SK-N-MC (cell line): ENCODE results near the gene RAB3GAP1.

Source experiments
- DNase-seq: peaks from one replicate; pipeline ENCODE4 v3.0.0-alpha.2; 2011; ENCODE audit warnings: low read depth, low spot score
- H3K27ac ChIP-seq: fragments of 200-600 bp; sonication (generic); 2 replicates; pipeline ENCODE4 v1.5.1; 2016; ENCODE audit warnings: mixed run types
- H3K36me3 ChIP-seq: fragments of 200-600 bp; sonication (generic); 2 replicates; pipeline ENCODE4 v1.6.1; 2017; ENCODE audit warnings: antibody characterized with exemption, low read length, mixed read lengths; ENCODE audit not compliant: insufficient read depth
- H3K4me3 ChIP-seq: fragments of 200-600 bp; sonication (generic); 2 replicates; pipeline ENCODE4 v1.5.1; 2016
- H3K9ac ChIP-seq: fragments of 200-600 bp; sonication (generic); 2 replicates; pipeline ENCODE4 v1.8.0; 2017; ENCODE audit warnings: mixed run types, mixed read lengths; ENCODE audit not compliant: insufficient read length
- H3K9me3 ChIP-seq: fragments of 200-600 bp; sonication (generic); 2 replicates; pipeline ENCODE4 v1.6.1; 2017; ENCODE audit warnings: low read depth, mild to moderate bottlenecking, antibody characterized with exemption, low read length, moderate library complexity, mixed read lengths
- EZH2 ChIP-seq: fragments of 200-600 bp; sonication (generic); IDR thresholded peaks from one replicate; pipeline ENCODE4 v1.6.1; 2017; ENCODE audit warnings: antibody characterized with exemption
- FOXP2 ChIP-seq: optimal IDR thresholded peaks from 2 replicates; pipeline ENCODE3; 2011; ENCODE audit warnings: mild to moderate bottlenecking, moderate library complexity; ENCODE audit not compliant: insufficient read depth; ENCODE audit errors: extremely low read length, control extremely low read depth
- POLR2AphosphoS5 ChIP-seq: IDR thresholded peaks from 2 replicates; pipeline ENCODE4 v1.6.1; 2012; ENCODE audit warnings: mild to moderate bottlenecking, low read depth, low read length, borderline replicate concordance

The RAB3GAP1 gene

DNA sequence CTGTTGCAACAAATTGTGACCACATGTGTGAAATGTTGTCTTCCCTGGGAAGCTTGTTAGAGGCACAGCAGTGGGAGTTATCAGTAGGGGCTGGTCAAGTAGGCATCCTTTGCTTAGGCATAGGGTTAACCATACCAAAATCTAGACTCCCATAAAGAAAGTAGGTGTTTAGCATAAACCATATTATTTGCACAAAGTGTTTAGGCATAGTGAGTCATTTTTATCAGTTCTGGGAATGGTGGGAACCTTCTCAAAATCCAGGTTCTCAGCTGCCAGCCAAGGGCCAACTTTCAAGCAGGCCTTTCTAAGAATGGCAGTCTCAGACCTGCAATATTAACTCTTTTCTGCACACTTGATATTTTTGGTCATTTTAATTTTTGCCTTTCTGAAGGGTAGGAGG is 88.5 kb downstream of the RAB3GAP1 start:
- Histone ChIP-seq H3K4me3 (no peak overlapping the region), H3K9ac (no peak overlapping the region), H3K9me3 (no peaks in the 10 kb centered on the region), H3K36me3 (peaks cover 67% of the 10 kb centered on the region), H3K27ac (no peak overlapping the region)
- no peak for TF ChIP-seq EZH2
- no peak for TF ChIP-seq POLR2AphosphoS5
- no peak for TF ChIP-seq FOXP2
- DNase-seq = no peak

DNA sequence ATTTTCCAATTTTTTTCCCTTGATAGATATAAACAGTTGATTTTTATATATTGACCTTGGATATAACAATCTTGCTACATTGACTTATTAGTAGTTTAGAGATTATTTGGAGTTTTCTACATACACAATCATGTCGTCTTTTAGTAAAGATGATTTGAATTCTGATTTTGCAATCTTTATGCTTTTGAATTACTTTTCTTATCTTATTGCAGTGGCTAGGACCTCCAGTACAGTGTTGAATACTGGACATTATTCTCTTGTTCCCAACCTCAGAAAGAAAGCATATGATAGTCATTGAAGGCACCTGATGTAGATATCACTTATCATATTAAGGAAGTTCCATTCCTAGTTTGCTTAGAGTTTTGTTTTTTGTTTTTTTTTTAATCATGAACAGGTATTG is 90.2 kb downstream of the RAB3GAP1 start:
- no peak overlapping the region for H3K27ac ChIP-seq
- H3K4me3 ChIP-seq = no peak overlapping the region
- TF ChIP-seq POLR2AphosphoS5 (no peak), EZH2 (no peak), FOXP2 (no peak)
- peaks cover 50% of the 10 kb centered on the region for H3K36me3 ChIP-seq
- DNase-seq = no peak
- no peaks in the 10 kb centered on the region for H3K9me3 ChIP-seq
- no peak overlapping the region for H3K9ac ChIP-seq

DNA sequence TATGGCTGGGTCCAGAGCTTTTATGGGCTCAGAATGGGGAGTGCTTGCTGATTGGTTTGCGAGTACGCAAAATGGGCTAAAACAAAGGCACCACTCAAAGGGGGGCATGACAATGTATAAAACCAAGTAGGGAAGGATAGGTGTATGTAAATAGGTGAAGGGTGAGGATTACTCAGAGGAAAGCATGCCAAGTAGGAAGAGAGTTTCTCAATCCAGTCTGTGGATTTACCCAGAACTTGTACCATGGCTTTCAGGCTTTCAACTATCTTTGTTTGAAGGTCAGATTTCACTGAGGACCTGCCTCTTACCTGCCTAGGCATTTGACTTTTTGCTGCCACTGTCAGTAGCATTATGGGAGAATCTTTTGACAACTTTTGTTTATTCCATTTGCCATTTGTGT is 92.3 kb downstream of the RAB3GAP1 start:
- Histone ChIP-seq H3K36me3 (peaks cover 40% of the 10 kb centered on the region), H3K9me3 (no peaks in the 10 kb centered on the region)

GRCh38 chr2:135149251-135149650 is 97.2 kb downstream of the RAB3GAP1 start:
- no peaks in the 10 kb centered on the region for H3K9me3 ChIP-seq
- H3K27ac ChIP-seq = no peak overlapping the region
- no peak overlapping the region for H3K4me3 ChIP-seq
- TF ChIP-seq FOXP2 (no peak), EZH2 (no peak), POLR2AphosphoS5 (no peak)
- H3K36me3 ChIP-seq = peaks cover 47% of the 10 kb centered on the region
- DNase-seq = no peak
- H3K9ac ChIP-seq = no peak overlapping the region

More for the DNA sequence above, 92.3 kb downstream of the RAB3GAP1 start:
- Histone ChIP-seq H3K27ac (no peak overlapping the region), H3K9ac (no peak overlapping the region), H3K4me3 (no peak overlapping the region)
- no peak for DNase-seq
- TF ChIP-seq POLR2AphosphoS5 = no peak
- no peak for TF ChIP-seq EZH2
- no peak for TF ChIP-seq FOXP2

DNA sequence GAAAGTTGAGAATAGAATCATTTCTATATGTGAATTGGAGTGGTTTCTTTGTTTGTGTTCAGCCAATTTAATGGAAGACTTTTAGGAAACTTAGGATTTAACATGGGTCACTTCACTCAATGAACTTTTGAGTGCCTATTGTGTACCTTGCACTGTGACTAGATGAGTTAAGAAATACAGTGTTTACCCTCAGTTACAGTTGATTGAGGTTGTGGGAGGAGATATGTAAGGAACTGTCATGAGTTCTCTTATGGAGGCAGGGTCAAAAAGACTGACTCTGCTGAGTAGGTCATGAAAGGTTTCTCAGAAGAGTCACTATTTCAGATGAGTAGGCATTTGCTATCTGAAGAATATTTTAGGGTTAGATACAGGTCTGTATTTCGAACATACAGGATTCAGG is 98.6 kb downstream of the RAB3GAP1 start:
- H3K36me3 ChIP-seq = peaks cover 54% of the 10 kb centered on the region
- no peak for TF ChIP-seq FOXP2
- TF ChIP-seq POLR2AphosphoS5 = no peak
- no peak for TF ChIP-seq EZH2
- DNase-seq = no peak

GRCh38 chr2:135151615-135152014 is 99.5 kb downstream of the RAB3GAP1 start:
- no peak for DNase-seq
- peaks cover 62% of the 10 kb centered on the region for H3K36me3 ChIP-seq
- H3K9ac ChIP-seq = no peak overlapping the region
- H3K4me3 ChIP-seq = no peak overlapping the region
- H3K9me3 ChIP-seq = no peaks in the 10 kb centered on the region
- no peak for TF ChIP-seq POLR2AphosphoS5
- TF ChIP-seq FOXP2 = no peak
- no peak for TF ChIP-seq EZH2
- no peak overlapping the region for H3K27ac ChIP-seq

More for the DNA sequence above, 98.6 kb downstream of the RAB3GAP1 start:
- H3K9ac ChIP-seq = no peak overlapping the region
- no peaks in the 10 kb centered on the region for H3K9me3 ChIP-seq
- H3K4me3 ChIP-seq = no peak overlapping the region
- H3K27ac ChIP-seq = no peak overlapping the region

- DNase-seq = no peak
- no peak overlapping the region for H3K4me3 ChIP-seq
- no peak overlapping the region for H3K27ac ChIP-seq
- H3K9me3 ChIP-seq = no peaks in the 10 kb centered on the region
- H3K36me3 ChIP-seq = peaks cover 69% of the 10 kb centered on the region
- no peak overlapping the region for H3K9ac ChIP-seq
- TF ChIP-seq POLR2AphosphoS5 = no peak
Measured at GRCh38 chr2:135152361-135152760, 100.3 kb downstream of the RAB3GAP1 start.

GRCh38 chr2:135154962-135155361 is 102.9 kb downstream of the RAB3GAP1 start:
- Histone ChIP-seq H3K36me3 (peaks cover 85% of the 10 kb centered on the region), H3K4me3 (no peak overlapping the region), H3K9ac (no peak overlapping the region), H3K9me3 (no peaks in the 10 kb centered on the region), H3K27ac (no peak overlapping the region)
- DNase-seq = no peak
- TF ChIP-seq POLR2AphosphoS5 = no peak

DNA sequence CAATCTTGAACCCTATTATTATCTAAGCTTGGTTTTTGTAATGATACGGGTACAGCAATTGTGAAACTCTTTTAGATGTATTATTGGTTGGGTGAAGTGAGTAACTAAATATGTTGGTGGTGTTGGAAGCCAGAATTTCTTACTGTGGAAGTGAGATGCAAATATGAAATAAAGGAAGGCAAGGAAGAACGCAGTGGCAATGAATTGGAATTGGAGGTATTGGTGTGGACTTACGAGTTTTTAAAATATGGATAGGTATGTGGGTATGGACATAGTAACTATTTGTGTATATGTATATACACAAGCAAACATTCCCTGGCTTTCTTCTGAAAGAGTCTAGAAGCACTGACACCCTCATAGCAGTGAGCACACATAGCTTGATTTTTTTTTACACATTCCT is 105.8 kb downstream of the RAB3GAP1 start:
- Histone ChIP-seq H3K4me3 (no peak overlapping the region), H3K9ac (no peak overlapping the region), H3K27ac (no peak overlapping the region), H3K36me3 (peaks cover 60% of the 10 kb centered on the region), H3K9me3 (no peaks in the 10 kb centered on the region)
- TF ChIP-seq EZH2 (no peak), FOXP2 (no peak), POLR2AphosphoS5 (no peak)
- DNase-seq = no peak

- no peak for TF ChIP-seq POLR2AphosphoS5
- H3K27ac ChIP-seq = no peak overlapping the region
- DNase-seq = no peak
- peaks cover 58% of the 10 kb centered on the region for H3K36me3 ChIP-seq
- no peaks in the 10 kb centered on the region for H3K9me3 ChIP-seq
- H3K9ac ChIP-seq = no peak overlapping the region
- H3K4me3 ChIP-seq = no peak overlapping the region
Measured at GRCh38 chr2:135159191-135159590, 107.1 kb downstream of the RAB3GAP1 start.
